DND-41 (cell line): ENCODE data around the gene SFRP5.

Source experiments
- ATAC-seq: fragments of 200-7000 bp; cut with Tn5 transposase; 3 replicates; pipeline ENCODE4 v1.9.1; 2021; ENCODE audit warnings: low read depth; ENCODE audit not compliant: insufficient read depth
- DNase-seq: peaks from one replicate; pipeline ENCODE4 v3.0.0-alpha.2; 2020
- H2AFZ ChIP-seq: 2 replicates; pipeline ENCODE4 v1.6.0; 2012; ENCODE audit warnings: low read depth, low read length
- H3K27ac ChIP-seq: 2 replicates; pipeline ENCODE4 v1.5.1; 2012; ENCODE audit warnings: low read length, inconsistent platforms
- H3K27me3 ChIP-seq: fragments of 200-600 bp; sonication (generic); 2 replicates; pipeline ENCODE4 v1.6.0; 2012; ENCODE audit warnings: low read length, mild to moderate bottlenecking, inconsistent platforms; ENCODE audit not compliant: insufficient read depth, poor library complexity
- H3K36me3 ChIP-seq: 2 replicates; pipeline ENCODE4 v1.5.1; 2012; ENCODE audit warnings: low read length, inconsistent platforms; ENCODE audit not compliant: insufficient read depth
- H3K4me1 ChIP-seq: 2 replicates; pipeline ENCODE4 v1.5.1; 2012; ENCODE audit warnings: mild to moderate bottlenecking, low read length; ENCODE audit not compliant: insufficient read depth
- H3K4me2 ChIP-seq: 2 replicates; pipeline ENCODE4 v1.6.0; 2012; ENCODE audit warnings: mild to moderate bottlenecking, moderate library complexity, low read length, inconsistent platforms; ENCODE audit not compliant: insufficient read depth
- H3K4me3 ChIP-seq, 2 experiments: fragments of 200-600 bp in 1 of 2; shearing (Covaris generic) in 1 of 2; 2 replicates each; pipeline ENCODE4 v1.5.1; 2012 to 2016; ENCODE audit warnings: inconsistent platforms in 2 of 2, low read length in 2 of 2, mild to moderate bottlenecking in 2 of 2, low read depth in 1 of 2, moderate library complexity in 1 of 2
- H3K79me2 ChIP-seq: 2 replicates; pipeline ENCODE4 v1.6.0; 2012; ENCODE audit warnings: low read length, inconsistent platforms; ENCODE audit not compliant: insufficient read depth
- H3K9ac ChIP-seq: 2 replicates; pipeline ENCODE4 v1.6.0; 2012; ENCODE audit warnings: low read depth, mild to moderate bottlenecking, inconsistent platforms, low read length, moderate library complexity
- H3K9me3 ChIP-seq: 2 replicates; pipeline ENCODE4 v1.5.1; 2012; ENCODE audit warnings: low read length, moderate library complexity, mild to moderate bottlenecking, inconsistent platforms; ENCODE audit not compliant: insufficient read depth, severe bottlenecking
- H4K20me1 ChIP-seq: 2 replicates; pipeline ENCODE4 v1.6.0; 2012; ENCODE audit warnings: low read length; ENCODE audit not compliant: insufficient read depth
- CTCF ChIP-seq: IDR thresholded peaks from 2 replicates; pipeline ENCODE4 v1.5.1; 2012; ENCODE audit warnings: borderline replicate concordance, low read length, moderate library complexity, mild to moderate bottlenecking; ENCODE audit not compliant: poor library complexity, severe bottlenecking; ENCODE audit errors: extremely low read depth
- EZH2 ChIP-seq: IDR thresholded peaks from 3 replicates; pipeline ENCODE4 v1.6.1; 2012; ENCODE audit warnings: borderline replicate concordance, low read depth, mild to moderate bottlenecking, moderate library complexity, low read length, inconsistent platforms; ENCODE audit not compliant: severe bottlenecking

Gene SFRP5

GRCh38 chr10:97718178-97718577 lies 53.6 kb downstream of the SFRP5 start:
- H4K20me1 ChIP-seq: peaks cover 7% of the 10 kb centered on the region
- H3K27ac ChIP-seq: no peak overlapping the region
- no peak overlapping the region for H2AFZ ChIP-seq
- H3K79me2 ChIP-seq: peaks cover 13% of the 10 kb centered on the region; the same call in 1 of the 2 replicates
- no peak for TF ChIP-seq CTCF
- TF ChIP-seq EZH2: no peak
- no peaks in the 10 kb centered on the region for H3K27me3 ChIP-seq
- H3K9me3 ChIP-seq: no peaks in the 10 kb centered on the region
- DNase-seq (no peak), ATAC-seq (no peak)
- no peak overlapping the region for H3K4me2 ChIP-seq
- no peak overlapping the region for H3K9ac ChIP-seq
- H3K4me1 ChIP-seq: peaks cover 31% of the 10 kb centered on the region
- peaks cover 19% of the 10 kb centered on the region for H3K36me3 ChIP-seq
- no peak overlapping the region for H3K4me3 ChIP-seq

- TF ChIP-seq CTCF (no peak), EZH2 (no peak)
- Histone ChIP-seq H4K20me1 (peaks cover 7% of the 10 kb centered on the region), H3K27me3 (no peaks in the 10 kb centered on the region), H3K79me2 (peaks cover 13% of the 10 kb centered on the region; the same call in 1 of the 2 replicates), H2AFZ (no peak overlapping the region), H3K4me1 (peaks cover 35% of the 10 kb centered on the region), H3K4me3 (no peak overlapping the region), H3K9ac (no peak overlapping the region), H3K36me3 (peaks cover 19% of the 10 kb centered on the region), H3K4me2 (no peak overlapping the region), H3K9me3 (no peaks in the 10 kb centered on the region), H3K27ac (no peak overlapping the region)
- ATAC-seq: no peak
- no peak for DNase-seq
These were observed 54.2 kb downstream of the SFRP5 start for GRCh38 chr10:97717627-97718026.
